ENCODE data around the gene PIP4K2A. TPM values are rescaled to one million over a fixed set of nuclear protein-coding genes. Genes with fewer than 3 reads are reported as not detected.

PIP4K2A gene
- total and polyA plus RNA-seq, 4 donors, result 38.9 to 60.4 (median 42.4) TPM

- Histone ChIP-seq H3K27me3 (ENCODE audit: control insufficient read depth, insufficient read depth, low read length) (no peaks in the 10 kb centered on the region), H3K9me3 (ENCODE audit: control insufficient read depth, insufficient read depth, low read length) (no peaks in the 10 kb centered on the region), H3K4me1 (ENCODE audit: control insufficient read depth, insufficient read depth, low read length) (no peaks in the 10 kb centered on the region), H3K36me3 (ENCODE audit: control insufficient read depth, insufficient read depth, low read length) (no peaks in the 10 kb centered on the region), H3K27ac (ENCODE audit: low read depth, low read length) (no peak overlapping the region), H3K4me3 (ENCODE audit: low read depth, low read length) (no peak overlapping the region)
- no peak for DNase-seq (ENCODE audit: low read depth in 4 of 6, low spot score in 6 of 6)
- whole genome bisulfite sequencing (ENCODE audit: insufficient coverage), result 86% methylated on average over 1 of the region's 1 CpG
Measured at GRCh38 chr10:22486431-22486830, 227.9 kb downstream of the PIP4K2A start.

Other genes starting within 250 kb of the PIP4K2A start
- gene ARMC3, start 213.5 kb upstream of the PIP4K2A start, total RNA-seq, result 10 to 100 TPM in 1 of 2 donors, 1 to 10 TPM in 1; 7.0 to 29.3 TPM
- gene ARMC3, start 213.5 kb upstream of the PIP4K2A start, polyA plus RNA-seq (ENCODE audit: insufficient read length in 2 of 2), result 10 to 100 TPM in 1 of 2 donors, 1 to 10 TPM in 1; 8.9 to 12.8 TPM